Natural killer cell (primary cell): ENCODE data around the gene ZBED1. TPM values are rescaled to one million over a fixed set of nuclear protein-coding genes. Genes with fewer than 3 reads are reported as not detected.

Experiments
- ATAC-seq, 3 donors: fragments of 150-1000 bp in 2 of 3; fragments of 200-7000 bp in 1 of 3; cut with Tn5 transposase; 1 replicate in 1 of 3; 2 replicates in 2 of 3; pipeline ENCODE4 v1.10.0; 2021; ENCODE audit warnings: mild to moderate bottlenecking in 2 of 3, moderate library complexity in 2 of 3
- DNase-seq, 2 donors: peaks; one replicate each; pipeline versions ENCODE4 v3.0.0 to v3.0.0-alpha.2; 2013 to 2021; ENCODE audit warnings: mixed read lengths in 1 of 2
- H3K27ac ChIP-seq: one replicate; pipeline ENCODE4 v1.5.1; 2013; ENCODE audit warnings: mild to moderate bottlenecking, low read length
- H3K27me3 ChIP-seq: one replicate; pipeline ENCODE4 v1.6.1; 2013; ENCODE audit warnings: low read length; ENCODE audit not compliant: control insufficient read depth, insufficient read depth
- H3K36me3 ChIP-seq: one replicate; pipeline ENCODE4 v1.6.1; 2013; ENCODE audit warnings: low read length; ENCODE audit not compliant: control insufficient read depth, insufficient read depth
- H3K4me1 ChIP-seq: one replicate; pipeline ENCODE4 v1.6.1; 2013; ENCODE audit warnings: low read length; ENCODE audit not compliant: control insufficient read depth, insufficient read depth
- H3K4me3 ChIP-seq: one replicate; pipeline ENCODE4 v1.5.1; 2013; ENCODE audit warnings: low read length
- H3K9me3 ChIP-seq: one replicate; pipeline ENCODE4 v1.6.1; 2013; ENCODE audit warnings: low read length; ENCODE audit not compliant: control insufficient read depth, insufficient read depth
- H3K27ac Mint-ChIP-seq, 2 donors: one replicate each; pipeline ENCODE4 v1.8.0; 2022; ENCODE audit warnings: mild to moderate bottlenecking in 2 of 2, mixed read lengths in 2 of 2, moderate library complexity in 1 of 2
- H3K27me3 Mint-ChIP-seq, 2 donors: one replicate each; pipeline ENCODE4 v1.8.0; 2022; ENCODE audit warnings: low read depth in 2 of 2, mixed read lengths in 2 of 2
- H3K36me3 Mint-ChIP-seq: one replicate; pipeline ENCODE4 v1.8.0; 2022; ENCODE audit warnings: mixed read lengths
- H3K4me1 Mint-ChIP-seq, 2 donors: one replicate each; pipeline ENCODE4 v1.8.0; 2022; ENCODE audit warnings: mixed read lengths in 2 of 2
- H3K4me3 Mint-ChIP-seq: one replicate; pipeline ENCODE4 v1.8.0; 2022; ENCODE audit warnings: mild to moderate bottlenecking, moderate library complexity, mixed read lengths
- H3K9me3 Mint-ChIP-seq, 2 donors: one replicate each; pipeline ENCODE4 v1.8.0; 2022; ENCODE audit warnings: mixed read lengths in 2 of 2
- CTCF ChIP-seq: fragments of 200-600 bp; IDR thresholded peaks from one replicate; pipeline ENCODE4 v1.8.0; 2022; ENCODE audit warnings: antibody characterized with exemption
- WGBS: methylation state at CpG from one replicate; pipeline ENCODE4 v1.1.7; 2013; ENCODE audit warnings: missing lambda C conversion rate; ENCODE audit not compliant: insufficient coverage; 5-methylcytosine and 5-hydroxymethylcytosine counted together
- intact Hi-C: fragments of 100-400 bp; cut with micrococcal nuclease; formaldehyde crosslinking; loops from one replicate; pipeline ENCODE4 v1.14.2; 2022
- total RNA-seq, 4 donors: library from RNA; stranded (reverse); fragments of 120-200 nt in 1 of 4; gene quantifications; one replicate each; pipeline versions ENCODE4 v1.2.3 to v1.2.4, GENCODE V29; 2013 to 2022

The ZBED1 gene
- total RNA-seq, 3 donors from 2014 or later (not counting 1 experiment from before 2014, with no cell fraction given) = 30.5 to 36.3 (median 33.8) TPM

GRCh38 chrX:2502668-2503519 is 2.1 kb upstream of the ZBED1 start:
- Histone ChIP-seq H3K4me1 (peaks cover 30% of the 10 kb centered on the region), H3K4me3 (no peak overlapping the region), H3K36me3 (no peaks in the 10 kb centered on the region), H3K27ac (no peak overlapping the region), H3K27me3 (no peaks in the 10 kb centered on the region), H3K9me3 (no peaks in the 10 kb centered on the region)
- intact Hi-C loops = loop anchor here (5.0 kb wide), 1 partner anchor 846 kb away; no protein-coding TSS in a partner anchor
- no peak for ATAC-seq
- no peaks in the 10 kb centered on the region for H3K9me3 Mint-ChIP-seq
- peak overlapping the region; percentile 74 for H3K4me3 Mint-ChIP-seq
- TF ChIP-seq CTCF = no peak
- H3K27ac Mint-ChIP-seq = peak overlapping the region; percentile 76 to 92
- 90% methylated on average over 19 of the region's 19 CpGs for WGBS
- DNase-seq = peak in 1 of 2 donors; percentile 32
- H3K4me1 Mint-ChIP-seq = peaks cover 11 to 29% of the 10 kb centered on the region in 2 donors
- no peaks in the 10 kb centered on the region for H3K27me3 Mint-ChIP-seq
- H3K36me3 Mint-ChIP-seq = no peaks in the 10 kb centered on the region

DNA sequence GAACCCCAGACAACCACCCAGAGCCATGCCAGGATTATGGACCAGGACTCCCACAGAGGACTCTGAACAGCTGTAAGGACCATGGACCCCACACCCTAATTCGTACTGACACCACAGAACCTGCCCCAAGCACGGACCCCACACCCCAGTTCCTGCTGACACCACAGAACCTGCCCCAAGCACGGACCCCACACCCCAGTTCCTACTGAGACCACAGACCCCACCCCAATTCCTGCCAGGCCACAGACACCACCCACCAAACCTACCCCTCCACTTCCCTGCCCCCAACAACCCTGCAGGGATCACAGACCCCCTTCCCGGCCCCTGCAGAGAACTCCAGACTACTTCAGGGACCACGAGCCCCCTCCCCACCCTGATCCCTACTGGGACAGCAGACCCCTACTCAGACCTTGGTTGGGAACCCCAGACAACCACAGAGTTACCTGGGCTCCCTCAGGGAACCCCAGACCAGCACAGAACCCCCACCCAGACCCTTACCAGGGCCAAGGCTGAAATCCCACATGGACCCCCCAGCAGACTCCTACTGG is 1.4 kb upstream of the ZBED1 start:
- Mint-ChIP-seq H3K36me3 (no peaks in the 10 kb centered on the region), H3K9me3 (no peaks in the 10 kb centered on the region), H3K4me3 (peak overlapping the region; percentile 84), H3K27ac (peak overlapping the region; percentile 69 to 92), H3K27me3 (no peaks in the 10 kb centered on the region), H3K4me1 (peaks cover 16 to 33% of the 10 kb centered on the region in 2 donors)
- Histone ChIP-seq H3K36me3 (no peaks in the 10 kb centered on the region), H3K9me3 (no peaks in the 10 kb centered on the region), H3K27me3 (no peaks in the 10 kb centered on the region), H3K4me1 (peaks cover 30% of the 10 kb centered on the region), H3K4me3 (no peak overlapping the region), H3K27ac (no peak overlapping the region)
- intact Hi-C loops = loop anchor here (5.0 kb wide), 1 partner anchor 845 kb away; no protein-coding TSS in a partner anchor
- WGBS = 58% methylated on average over 5 of the region's 5 CpGs
- ATAC-seq (no peak), DNase-seq (no peak)
- TF ChIP-seq CTCF = no peak

DNA sequence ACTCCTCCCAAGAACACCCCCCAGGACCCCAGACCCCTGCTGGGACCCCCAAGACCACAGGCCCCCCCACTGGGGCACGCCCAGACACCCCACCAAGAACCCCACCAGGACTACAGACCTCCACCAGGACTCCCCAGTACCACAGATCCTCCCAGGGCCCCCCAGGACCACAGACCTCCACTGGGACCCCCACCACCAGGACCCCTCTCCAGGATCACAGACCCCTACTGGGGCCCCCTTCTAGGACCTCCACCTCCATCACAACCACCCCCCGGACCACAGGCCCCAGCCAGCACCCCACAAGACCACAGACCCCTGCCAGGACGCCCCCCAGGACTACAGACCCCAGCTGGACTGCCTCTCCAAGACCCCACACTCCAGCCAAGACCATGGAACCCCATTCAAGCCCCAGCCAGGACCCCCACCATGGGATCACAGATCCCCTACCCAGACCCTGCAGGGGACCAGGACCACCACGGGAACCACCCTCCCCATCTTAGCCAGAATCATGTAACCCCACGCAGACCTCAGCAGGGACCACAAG is 855 bp upstream of the ZBED1 start:
- intact Hi-C loops = loop anchor here (5.0 kb wide), 1 partner anchor 844 kb away; no protein-coding TSS in a partner anchor
- H3K9me3 Mint-ChIP-seq = no peaks in the 10 kb centered on the region
- peak overlapping the region; percentile 84 for H3K4me3 Mint-ChIP-seq
- ATAC-seq (no peak), DNase-seq (peak in 1 of 2 donors; percentile 22)
- H3K27me3 Mint-ChIP-seq = no peaks in the 10 kb centered on the region
- Histone ChIP-seq H3K4me1 (peaks cover 30% of the 10 kb centered on the region), H3K27ac (no peak overlapping the region), H3K27me3 (no peaks in the 10 kb centered on the region), H3K4me3 (no peak overlapping the region), H3K9me3 (no peaks in the 10 kb centered on the region), H3K36me3 (no peaks in the 10 kb centered on the region)
- H3K27ac Mint-ChIP-seq = peak overlapping the region; percentile 69 to 92
- TF ChIP-seq CTCF = no peak
- peaks cover 16 to 33% of the 10 kb centered on the region in 2 donors for H3K4me1 Mint-ChIP-seq
- WGBS = 93% methylated on average over 5 of the region's 5 CpGs
- no peaks in the 10 kb centered on the region for H3K36me3 Mint-ChIP-seq
